ENCODE data around the gene GNAI3.

GNAI3 gene

DNA sequence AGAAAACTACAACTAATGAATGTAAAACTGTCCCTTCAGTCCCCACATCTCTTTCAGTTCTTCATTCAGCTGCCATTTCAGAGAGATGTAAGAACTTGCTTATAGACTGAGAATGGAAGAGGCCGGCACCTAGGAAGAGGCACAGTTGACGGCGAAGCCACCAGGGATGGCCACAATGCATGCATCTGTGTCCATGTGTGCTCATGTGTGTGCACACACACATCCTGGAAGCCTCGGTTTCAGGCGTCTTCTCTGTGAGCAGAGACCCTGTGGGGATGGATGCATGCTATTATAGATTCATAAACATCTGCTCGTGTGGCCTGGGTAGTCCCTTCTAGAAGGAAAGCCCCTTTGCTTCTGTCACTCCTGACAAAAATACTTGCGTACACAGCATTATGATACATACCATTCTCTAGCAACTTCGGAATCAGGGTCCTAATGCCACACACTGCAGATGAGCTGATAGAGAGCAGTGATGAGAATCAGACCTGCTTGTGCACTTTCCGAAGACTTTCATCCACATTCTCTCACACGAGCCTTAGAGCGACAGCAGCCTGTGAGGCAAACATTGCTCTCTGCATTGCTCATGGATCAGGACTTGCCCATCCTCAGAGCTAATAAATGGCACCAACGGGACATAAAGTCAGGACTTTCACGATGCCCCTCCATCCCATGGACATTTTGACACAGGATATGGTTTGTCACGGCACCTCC is 21.2 kb upstream of the GNAI3 start:
- no peak for DNase-seq (ENCODE audit: low read depth, low spot score)

DNA sequence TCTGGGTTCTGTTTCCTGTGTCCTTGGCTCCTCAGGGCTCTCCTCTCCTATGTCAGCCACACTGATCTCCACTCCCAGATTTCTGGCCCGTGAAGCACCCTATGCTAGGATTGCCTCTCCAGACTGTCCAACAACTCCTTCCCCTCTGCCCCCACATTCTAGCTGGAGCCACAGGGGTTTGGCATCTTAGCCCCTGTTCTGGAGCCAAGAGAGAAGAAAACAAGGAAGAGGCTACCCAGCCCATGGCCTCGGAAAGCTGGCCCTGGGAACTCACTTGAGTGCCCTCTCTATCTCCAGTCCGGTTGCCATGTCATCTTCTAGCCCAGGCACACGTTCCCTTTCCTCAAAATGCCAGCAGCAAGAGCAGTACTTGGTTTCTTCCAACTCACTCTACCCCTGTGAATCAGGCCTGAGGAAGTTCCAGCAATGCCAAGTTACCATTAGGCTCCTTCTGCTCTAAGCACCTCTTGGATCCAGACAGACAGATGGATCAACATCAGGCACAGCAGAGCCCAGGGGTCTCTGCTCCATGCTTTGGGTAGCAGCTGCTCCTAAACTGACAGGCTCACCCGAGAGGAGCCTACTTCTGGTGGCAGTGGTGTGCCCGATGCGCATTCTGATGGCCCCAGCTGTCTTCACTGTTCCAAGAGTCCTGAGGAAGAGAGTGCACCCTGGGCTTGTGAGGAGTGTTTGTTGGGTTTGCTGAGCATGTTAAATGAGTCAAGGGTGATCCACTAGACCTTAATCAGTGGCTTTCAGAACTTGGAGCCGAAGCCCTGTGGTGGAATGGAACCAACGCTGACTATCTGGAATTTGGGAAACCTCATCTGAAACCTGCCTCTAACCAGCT is 20.3 kb upstream of the GNAI3 start:
- no peak for DNase-seq (ENCODE audit: low read depth, low spot score)

DNA sequence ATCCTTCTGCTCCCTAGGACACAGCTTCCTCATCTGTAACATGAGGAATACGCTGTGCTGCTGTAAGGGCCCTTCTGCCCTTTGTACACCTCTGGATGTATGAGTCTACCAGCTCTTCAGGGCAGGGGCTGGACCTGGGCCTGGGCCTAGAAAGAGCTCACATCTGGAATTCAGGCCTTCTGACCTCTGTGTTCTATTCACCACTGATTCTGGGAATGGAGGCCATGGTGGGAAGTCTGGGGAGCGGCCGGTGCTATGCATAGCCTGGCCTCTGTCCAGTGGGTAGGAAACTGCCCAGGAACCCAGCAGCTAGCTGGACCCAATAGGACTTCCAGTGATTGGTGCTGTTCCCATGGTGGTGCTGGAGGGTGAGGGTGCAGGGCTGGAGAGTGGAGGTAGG is 19.7 kb upstream of the GNAI3 start:
- no peak for DNase-seq (ENCODE audit: low read depth, low spot score)

DNA sequence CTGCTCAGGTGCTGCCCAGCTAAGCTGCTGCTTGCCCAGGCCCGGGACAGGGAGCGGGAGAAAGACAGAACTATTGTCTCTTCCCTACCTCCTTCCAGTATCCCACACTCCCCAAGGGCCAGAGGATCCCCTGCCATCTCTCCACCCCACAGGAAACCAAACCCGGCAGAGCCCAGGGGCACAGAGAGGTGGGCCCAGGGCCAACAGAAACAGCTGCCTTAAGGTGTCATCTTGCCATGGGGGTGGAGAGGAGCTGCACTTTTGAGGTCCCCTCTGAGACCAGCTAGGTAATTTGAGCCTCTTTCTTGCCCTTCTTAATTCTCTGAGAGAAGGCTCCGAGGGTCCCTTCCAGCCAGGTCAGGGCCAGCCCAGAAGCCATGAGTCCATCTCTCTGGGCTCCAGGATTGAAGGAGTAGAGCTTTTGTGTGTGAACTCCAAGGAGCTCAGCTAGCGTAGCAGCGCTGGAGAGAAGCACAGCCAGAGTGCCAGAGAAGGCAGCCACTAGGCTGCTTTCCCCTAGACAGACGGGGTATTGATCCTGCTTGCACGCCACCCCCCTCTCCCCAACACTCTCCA is 18.4 kb upstream of the GNAI3 start:
- DNase-seq (ENCODE audit: low read depth, low spot score) = no peak

DNA sequence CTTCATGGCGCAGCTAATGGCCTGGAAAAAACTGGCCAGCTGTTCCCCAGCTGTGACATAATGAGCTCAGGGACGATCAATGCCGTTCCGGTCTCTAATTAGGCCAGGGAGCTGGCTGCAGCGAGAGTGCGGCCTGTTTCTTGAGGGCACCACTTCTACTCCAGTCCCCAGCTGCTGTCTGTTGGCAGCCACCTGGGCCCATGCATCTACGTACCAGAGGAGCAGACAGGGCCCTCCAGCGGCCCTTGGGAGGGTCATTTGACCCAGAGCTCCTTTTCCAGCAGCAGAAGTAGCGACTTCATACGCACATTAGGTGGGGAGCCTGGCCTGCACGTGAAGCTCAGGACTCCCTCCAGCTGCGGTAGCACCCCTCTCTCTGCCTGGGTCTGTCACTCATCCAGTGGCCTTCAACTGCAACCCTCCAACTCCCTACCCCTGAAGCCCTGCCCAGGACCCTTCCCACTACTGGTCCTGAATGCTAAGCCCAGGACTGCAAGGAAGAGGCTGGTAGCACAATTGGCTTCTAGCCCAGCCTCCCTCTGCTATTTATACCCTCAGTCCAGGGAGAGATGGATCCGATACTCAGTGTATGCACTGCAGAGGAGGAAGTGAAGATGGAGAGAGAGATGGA is 17.8 kb upstream of the GNAI3 start:
- no peak for DNase-seq (ENCODE audit: low read depth, low spot score)

DNA sequence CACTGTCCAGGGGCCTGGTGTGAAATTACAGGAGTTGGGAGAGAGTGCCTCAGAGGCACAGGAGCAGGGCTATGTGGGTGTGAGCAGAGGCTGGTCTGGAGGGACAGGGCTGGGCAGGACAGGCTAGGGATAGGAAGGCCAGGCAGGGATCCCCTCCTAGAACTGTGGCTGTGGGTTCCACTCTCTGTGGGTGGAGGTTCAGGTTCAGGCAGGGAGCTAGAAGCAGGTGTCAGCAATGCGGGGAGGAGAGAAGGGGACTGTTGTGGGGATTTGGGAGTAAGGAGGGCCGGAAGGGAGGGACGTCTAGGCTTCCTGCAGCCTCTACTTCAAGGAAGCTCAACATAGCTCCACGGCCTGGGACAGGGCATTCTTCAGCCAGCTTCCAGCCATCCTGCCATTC is 17.0 kb upstream of the GNAI3 start:
- no peak for DNase-seq (ENCODE audit: low read depth, low spot score)

DNA sequence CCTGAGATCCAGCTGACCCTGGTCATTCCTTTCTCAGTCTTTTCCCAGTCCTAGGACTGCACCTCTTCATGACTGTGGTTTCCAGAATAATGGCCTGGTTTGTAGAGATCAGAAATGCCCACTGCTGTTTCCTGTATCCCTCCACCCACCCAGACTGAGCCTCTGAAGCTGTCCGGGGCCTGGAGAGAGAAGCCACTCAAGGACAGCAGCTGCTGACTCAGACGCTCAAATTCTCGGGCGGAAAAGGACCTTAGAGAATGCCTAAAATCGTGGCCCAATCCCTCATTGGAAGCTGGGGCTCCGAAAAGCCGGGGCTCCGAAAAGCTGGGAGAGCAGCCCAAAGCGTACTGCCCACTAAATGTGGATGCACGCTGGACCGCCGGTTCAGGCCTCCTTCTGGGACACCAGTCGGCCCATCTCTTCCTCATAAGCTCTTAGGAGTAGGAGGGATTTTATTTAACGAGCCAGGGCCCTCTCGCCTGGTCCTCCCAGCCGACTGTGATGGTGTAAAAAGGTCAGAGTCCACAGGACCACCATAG is 16.5 kb upstream of the GNAI3 start:
- DNase-seq (ENCODE audit: low read depth, low spot score) = no peak

DNA sequence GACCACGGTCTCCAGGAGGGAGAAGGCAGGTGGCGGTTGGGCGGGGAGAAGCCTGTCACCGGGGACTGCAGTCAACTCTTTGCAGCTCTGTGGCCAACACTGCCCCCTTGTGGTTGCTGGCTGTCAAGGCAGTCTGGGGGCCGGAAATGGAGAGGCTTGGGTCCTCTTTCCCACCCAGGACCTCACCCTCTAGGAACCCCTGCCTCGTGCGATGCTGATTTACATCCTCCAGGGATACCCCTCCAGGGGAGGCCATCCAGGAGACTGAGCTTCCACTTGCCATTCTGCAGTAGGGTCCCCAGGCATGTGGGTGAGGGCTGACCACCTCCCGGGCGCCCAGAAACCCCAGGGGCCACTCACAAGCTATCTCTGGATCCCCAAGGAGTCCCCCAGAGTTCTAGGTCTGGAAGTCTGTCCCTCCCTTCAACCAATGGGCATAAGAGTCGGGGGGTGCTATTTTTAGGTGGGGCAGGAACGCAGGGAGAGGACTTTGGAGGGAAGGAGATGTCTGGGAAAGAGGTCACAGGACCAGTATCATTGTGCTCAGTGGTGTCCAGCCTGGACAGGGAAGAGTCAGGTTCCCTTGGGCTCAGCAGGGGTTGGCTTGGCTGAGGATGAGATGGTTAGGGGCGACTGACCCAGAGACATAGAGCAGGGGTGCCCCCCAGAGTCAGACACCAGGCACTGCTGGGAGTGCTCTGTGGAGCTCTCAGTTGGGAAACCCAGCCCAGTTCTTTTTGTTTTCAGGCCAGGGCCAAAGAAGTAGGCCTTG is 15.9 kb upstream of the GNAI3 start:
- peak; percentile 78 for DNase-seq (ENCODE audit: low read depth, low spot score)

DNA sequence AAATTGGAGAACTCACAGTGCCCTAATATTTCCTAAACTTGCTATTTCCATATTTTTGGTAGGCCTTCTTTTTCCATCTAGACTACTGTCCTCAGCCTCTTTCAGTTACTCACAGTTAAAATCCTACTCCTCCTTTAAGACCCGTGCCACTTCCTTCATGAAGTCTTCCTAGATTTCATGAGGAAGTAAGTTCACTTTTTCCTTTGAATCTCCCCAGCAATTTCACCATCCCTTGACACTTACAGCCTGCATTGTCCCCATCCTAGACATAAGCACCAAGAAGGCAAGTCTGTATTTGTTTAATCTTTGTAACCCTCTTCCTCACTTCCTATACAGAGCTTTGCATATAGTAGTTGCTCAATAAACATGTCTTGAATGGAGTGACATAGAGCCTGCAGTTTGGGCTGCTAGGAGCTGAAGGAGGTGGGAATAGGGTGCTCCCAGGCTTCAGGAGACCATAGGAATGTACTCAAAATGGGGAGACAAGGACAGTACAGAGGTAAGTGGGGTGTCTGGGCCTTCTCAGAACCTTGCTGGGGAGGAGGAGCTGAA is 14.0 kb upstream of the GNAI3 start:
- DNase-seq (ENCODE audit: low read depth, low spot score) = no peak

DNA sequence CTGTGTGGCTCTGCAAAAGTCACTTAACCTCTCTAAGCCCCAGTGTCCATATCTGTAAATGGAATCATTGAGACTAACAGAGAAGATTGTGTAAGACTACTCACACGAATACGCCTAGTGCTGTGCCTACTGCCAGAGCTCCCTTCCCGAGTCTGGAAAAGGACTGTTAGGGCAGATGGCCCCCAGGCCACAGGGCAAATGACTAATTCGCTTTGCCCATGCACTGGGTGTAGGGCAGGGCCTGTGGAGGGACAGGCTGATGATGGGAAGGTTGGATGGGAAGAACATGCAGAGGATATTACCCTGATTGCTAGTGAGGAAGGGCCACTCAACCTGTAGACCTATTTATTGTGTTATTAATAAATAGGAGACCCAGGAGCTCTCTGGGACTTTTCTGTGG is 12.9 kb upstream of the GNAI3 start:
- DNase-seq (ENCODE audit: low read depth, low spot score) = no peak

DNA sequence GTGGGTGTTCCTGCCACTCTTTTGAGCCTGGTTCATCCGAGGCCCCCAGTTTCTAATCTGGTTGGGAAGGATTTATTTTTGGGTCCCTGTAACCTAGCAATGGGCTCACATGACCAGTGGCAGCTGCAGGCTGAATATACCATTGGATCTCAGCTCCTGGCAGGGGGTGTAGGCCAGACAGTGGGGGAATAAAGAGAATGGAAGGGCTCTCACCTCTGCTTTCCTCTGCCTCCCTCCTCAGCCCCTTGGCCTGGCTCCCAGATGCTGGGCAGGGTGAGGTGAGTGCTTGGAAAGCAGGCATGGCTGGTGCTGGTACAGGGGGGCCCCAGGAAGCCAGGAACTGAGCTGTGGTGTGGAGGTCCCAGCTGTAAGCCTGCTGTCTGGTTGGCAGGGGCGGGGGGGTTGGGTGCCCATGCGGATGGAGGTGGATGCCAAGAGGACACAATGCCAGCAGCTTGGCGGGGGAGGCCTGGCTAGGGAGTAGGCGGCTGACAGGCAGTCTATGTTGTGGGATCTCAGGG is 12.4 kb upstream of the GNAI3 start:
- DNase-seq (ENCODE audit: low read depth, low spot score) = no peak

DNA sequence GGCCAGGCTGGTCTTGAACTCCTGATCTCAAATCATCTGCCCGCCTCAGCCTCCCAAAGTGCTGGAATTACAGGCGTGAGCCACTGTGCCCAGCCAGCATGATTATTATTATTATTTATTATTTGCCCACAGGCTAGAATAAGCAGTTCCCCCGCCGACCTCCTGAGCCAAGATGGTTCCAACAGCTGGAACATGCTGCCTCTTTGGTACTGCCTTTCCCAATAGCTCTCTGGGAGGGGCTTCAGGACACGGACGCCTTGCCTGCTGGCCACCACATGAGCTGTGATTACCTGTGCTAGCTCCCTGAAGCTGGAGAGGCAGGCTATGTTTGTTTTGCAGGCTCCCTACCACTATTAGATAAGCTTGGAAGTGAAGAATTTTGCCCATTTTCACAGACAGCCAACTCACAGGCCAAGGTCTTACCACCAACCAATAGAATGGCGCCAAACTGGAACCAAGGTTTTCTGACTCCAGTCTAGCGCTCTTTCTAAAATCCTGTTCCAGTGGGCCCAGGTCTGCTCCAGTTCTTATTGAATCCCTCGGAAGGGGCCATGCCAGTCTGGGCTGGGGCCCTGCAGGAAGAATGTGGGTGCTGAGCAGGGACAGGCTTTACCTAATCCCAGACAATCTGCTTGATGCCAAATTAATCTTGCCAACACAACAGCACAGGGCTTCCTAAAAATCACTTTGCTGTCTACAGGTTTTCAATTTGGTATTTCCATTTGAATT is 10.8 kb upstream of the GNAI3 start:
- DNase-seq (ENCODE audit: low read depth, low spot score) = no peak

DNA sequence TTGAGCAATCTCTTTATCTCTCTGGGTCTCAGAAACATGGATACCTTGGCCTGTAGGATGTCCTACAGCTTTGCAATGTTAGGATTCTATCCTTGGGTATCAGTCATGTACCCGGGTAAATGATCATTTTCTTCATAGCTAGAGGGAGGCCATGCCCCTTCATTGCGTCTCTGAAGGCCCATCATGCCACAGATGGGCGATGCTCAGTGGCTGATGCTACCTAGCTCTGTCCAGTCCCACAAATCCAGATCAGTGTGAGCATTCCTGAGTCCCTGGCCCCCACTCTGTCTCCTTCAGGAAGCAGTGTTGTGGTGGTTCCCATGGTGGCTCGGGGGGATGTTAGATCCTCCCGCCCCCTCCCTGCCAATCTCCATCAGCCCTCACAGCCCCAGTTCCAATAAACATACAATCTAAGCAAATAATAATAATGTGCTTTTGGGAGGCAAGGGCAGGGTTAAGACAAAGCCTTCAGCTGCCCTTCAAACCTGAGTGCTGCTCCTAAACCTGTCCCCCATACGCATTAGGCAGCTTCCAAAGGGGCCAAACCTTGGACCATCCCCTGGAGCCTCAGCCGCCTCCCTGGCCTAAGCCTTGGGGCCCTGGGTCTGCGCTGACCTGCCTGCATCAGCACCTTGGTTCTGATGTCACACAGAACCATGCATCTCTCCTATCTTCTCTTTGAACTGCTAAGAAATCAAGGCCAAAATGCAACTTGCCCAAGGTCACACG is 9.4 kb upstream of the GNAI3 start:
- no peak for DNase-seq (ENCODE audit: low read depth, low spot score)

DNA sequence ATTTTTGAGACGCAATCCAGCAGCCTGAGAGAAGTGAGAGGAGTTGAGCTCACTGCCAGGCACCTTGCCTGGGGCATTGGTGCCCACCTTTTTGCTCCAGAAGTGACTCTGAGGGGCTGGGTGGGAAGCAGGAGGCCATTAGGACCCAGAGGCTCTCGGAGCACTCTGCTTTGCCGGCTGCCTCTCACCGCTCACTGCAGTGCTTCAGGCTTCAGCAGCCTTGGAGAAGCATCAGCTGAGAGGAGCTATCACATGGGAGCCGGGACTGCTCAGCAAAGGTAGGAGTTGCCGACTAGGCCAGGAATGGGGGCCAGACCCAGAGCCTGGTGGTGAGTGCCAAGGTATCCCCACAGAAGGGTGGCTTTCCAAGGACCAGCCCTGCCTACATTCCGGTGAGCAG is 8.7 kb upstream of the GNAI3 start, which contains the start of gene GPR61:
Gene GPR61, plus strand, starts transcription at position 197 of the 400 bp plus-strand sequence. CDS start 3,151 bp downstream, outside the sequence.
- no peak for DNase-seq (ENCODE audit: low read depth, low spot score)

DNA sequence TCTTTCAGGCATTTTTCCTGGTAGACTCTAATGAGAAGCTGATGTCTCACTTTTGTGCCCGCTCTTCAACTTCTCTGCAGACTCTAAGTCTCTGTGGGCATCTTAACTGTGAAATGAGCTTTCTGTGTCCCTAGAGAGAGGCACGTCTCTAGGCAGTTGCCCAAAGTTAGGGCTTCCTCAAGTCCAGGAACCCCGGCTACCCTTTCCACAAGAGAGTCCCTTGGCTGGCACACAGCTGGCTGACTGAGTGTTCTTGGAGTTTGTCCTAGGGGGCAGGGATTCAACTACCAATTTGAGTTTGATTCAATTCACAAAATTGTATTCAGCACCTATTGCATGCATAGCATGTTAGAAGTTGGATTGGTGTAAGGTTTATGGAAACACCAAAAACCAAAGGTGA is 7.3 kb upstream of the GNAI3 start:
- no peak for DNase-seq (ENCODE audit: low read depth, low spot score)

DNA sequence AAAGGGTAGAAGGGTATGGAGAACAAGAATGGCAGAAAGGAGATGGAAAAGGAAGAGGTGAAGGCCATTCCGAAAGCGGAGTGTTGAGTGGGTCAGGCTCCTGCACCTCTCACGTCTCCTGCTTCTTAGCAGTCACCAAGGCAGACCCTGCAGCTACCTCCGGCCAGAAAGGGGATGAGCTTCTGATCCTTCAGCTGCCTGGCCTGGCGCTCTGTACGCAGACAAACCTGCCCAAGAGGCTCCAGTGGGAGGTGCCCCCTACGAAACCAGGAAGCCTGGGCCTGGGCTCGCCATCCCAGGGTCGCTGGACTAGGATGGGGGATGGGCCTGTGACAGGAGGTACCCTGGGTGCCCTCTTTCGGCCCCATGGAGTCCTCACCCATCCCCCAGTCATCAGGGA is 5.8 kb upstream of the GNAI3 start:
- DNase-seq (ENCODE audit: low read depth, low spot score) = no peak

DNA sequence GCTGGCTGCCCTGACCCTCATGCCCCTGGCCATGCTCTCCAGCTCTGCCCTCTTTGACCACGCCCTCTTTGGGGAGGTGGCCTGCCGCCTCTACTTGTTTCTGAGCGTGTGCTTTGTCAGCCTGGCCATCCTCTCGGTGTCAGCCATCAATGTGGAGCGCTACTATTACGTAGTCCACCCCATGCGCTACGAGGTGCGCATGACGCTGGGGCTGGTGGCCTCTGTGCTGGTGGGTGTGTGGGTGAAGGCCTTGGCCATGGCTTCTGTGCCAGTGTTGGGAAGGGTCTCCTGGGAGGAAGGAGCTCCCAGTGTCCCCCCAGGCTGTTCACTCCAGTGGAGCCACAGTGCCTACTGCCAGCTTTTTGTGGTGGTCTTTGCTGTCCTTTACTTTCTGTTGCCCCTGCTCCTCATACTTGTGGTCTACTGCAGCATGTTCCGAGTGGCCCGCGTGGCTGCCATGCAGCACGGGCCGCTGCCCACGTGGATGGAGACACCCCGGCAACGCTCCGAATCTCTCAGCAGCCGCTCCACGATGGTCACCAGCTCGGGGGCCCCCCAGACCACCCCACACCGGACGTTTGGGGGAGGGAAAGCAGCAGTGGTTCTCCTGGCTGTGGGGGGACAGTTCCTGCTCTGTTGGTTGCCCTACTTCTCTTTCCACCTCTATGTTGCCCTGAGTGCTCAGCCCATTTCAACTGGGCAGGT is 5.0 kb upstream of the GNAI3 start:
- no peak for DNase-seq (ENCODE audit: low read depth, low spot score)

DNA sequence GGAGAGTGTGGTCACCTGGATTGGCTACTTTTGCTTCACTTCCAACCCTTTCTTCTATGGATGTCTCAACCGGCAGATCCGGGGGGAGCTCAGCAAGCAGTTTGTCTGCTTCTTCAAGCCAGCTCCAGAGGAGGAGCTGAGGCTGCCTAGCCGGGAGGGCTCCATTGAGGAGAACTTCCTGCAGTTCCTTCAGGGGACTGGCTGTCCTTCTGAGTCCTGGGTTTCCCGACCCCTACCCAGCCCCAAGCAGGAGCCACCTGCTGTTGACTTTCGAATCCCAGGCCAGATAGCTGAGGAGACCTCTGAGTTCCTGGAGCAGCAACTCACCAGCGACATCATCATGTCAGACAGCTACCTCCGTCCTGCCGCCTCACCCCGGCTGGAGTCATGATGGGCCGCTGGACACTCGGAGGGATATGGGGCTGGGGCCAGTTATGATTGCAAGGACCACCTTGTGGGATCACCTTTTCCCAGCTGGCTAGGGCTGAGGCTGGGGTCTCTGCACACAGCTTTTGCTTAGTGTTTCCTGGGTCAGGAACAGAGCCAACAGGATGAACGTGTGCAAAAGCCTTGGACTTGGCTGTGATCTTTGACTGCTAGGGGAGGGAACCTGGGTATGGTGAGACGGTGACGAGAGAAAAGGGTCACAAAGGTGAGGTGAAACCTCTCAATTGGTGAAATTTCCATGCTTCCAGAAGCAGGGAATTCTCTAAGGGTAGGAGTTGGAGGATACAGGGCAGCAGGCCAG is 4.3 kb upstream of the GNAI3 start:
- DNase-seq (ENCODE audit: low read depth, low spot score) = no peak

Data from iPS DF 19.7 (cell line).